Chondrocyte (in vitro differentiated cells): ENCODE results near the gene PCBP4. TPM values are rescaled to one million over a fixed set of nuclear protein-coding genes. Genes with fewer than 3 reads are reported as not detected.
"Not testable (repeated sequence)": the region's sequence is repeated elsewhere in the genome, so short reads cannot be mapped to it uniquely, and the experiment has no call there.

Source experiments
- DNase-seq: peaks from one replicate; pipeline ENCODE4 v3.0.0; 2021; ENCODE audit warnings: mixed read lengths, low spot score
- H3K27ac Mint-ChIP-seq: one replicate; pipeline ENCODE4 v1.8.0; 2021; ENCODE audit warnings: mild to moderate bottlenecking, moderate library complexity, mixed read lengths; ENCODE audit not compliant: unreplicated experiment
- H3K27me3 Mint-ChIP-seq: 2 replicates; pipeline ENCODE4 v1.8.0; 2021; ENCODE audit warnings: low read depth, mixed read lengths
- H3K36me3 Mint-ChIP-seq: 2 replicates; pipeline ENCODE4 v1.8.0; 2021; ENCODE audit warnings: low read depth, mixed read lengths
- H3K4me1 Mint-ChIP-seq: 2 replicates; pipeline ENCODE4 v1.8.0; 2021; ENCODE audit warnings: low read depth, mild to moderate bottlenecking, mixed read lengths
- H3K4me3 Mint-ChIP-seq: one replicate; pipeline ENCODE4 v1.8.0; 2021; ENCODE audit warnings: mild to moderate bottlenecking, moderate library complexity, mixed read lengths; ENCODE audit not compliant: unreplicated experiment
- H3K9me3 Mint-ChIP-seq: 2 replicates; pipeline ENCODE4 v1.8.0; 2021; ENCODE audit warnings: low read depth, mixed read lengths
- CTCF ChIP-seq: fragments of 200-600 bp; sonication (generic); IDR thresholded peaks from 2 replicates; pipeline ENCODE4 v1.5.0; 2021; ENCODE audit warnings: antibody characterized with exemption, mild to moderate bottlenecking, moderate library complexity
- total RNA-seq: library from RNA; stranded (reverse); gene quantifications from 3 replicates; pipeline ENCODE4 v1.2.1, GENCODE V29; 2021

The PCBP4 gene
- total RNA-seq, 1 donor from 2014 or later = 63.8 TPM

- Mint-ChIP-seq H3K27me3 (peaks cover 2% of the 10 kb centered on the region), H3K9me3 (no peaks in the 10 kb centered on the region), H3K4me3 (peak overlapping the region; percentile 100), H3K36me3 (peaks cover 12% of the 10 kb centered on the region), H3K4me1 (peaks cover 36% of the 10 kb centered on the region), H3K27ac (peak overlapping the region; percentile 100)
- TF ChIP-seq CTCF = no peak
- DNase-seq = no peak
These were observed 27.3 kb upstream of the PCBP4 start for GRCh38 chr3:51994530-51994929.

GRCh38 chr3:51993657-51994056 lies 26.4 kb upstream of the PCBP4 start:
- H3K27me3 Mint-ChIP-seq, H3K9me3 Mint-ChIP-seq, H3K27ac Mint-ChIP-seq, DNase-seq: not testable (repeated sequence)
- Mint-ChIP-seq H3K4me1 (peaks cover 36% of the 10 kb centered on the region), H3K36me3 (peaks cover 12% of the 10 kb centered on the region), H3K4me3 (peak overlapping the region; percentile 100)

GRCh38 chr3:51992017-51992682 lies 24.9 kb upstream of the PCBP4 start:
- Mint-ChIP-seq H3K27ac (no peak overlapping the region), H3K9me3 (no peaks in the 10 kb centered on the region), H3K4me3 (no peak overlapping the region), H3K27me3 (no peaks in the 10 kb centered on the region), H3K36me3 (peaks cover 12% of the 10 kb centered on the region), H3K4me1 (peaks cover 30% of the 10 kb centered on the region)
- DNase-seq = no peak
- TF ChIP-seq CTCF = no peak

- not testable (repeated sequence) for H3K4me3 Mint-ChIP-seq, H3K27ac Mint-ChIP-seq, DNase-seq, H3K9me3 Mint-ChIP-seq, H3K27me3 Mint-ChIP-seq
- Mint-ChIP-seq H3K4me1 (peaks cover 26% of the 10 kb centered on the region), H3K36me3 (peaks cover 11% of the 10 kb centered on the region)
These were observed 23.3 kb upstream of the PCBP4 start for GRCh38 chr3:51990501-51990971.

- H3K36me3 Mint-ChIP-seq = peaks cover 4% of the 10 kb centered on the region
- H3K27me3 Mint-ChIP-seq = no peaks in the 10 kb centered on the region
- no peak for TF ChIP-seq CTCF
- H3K4me3 Mint-ChIP-seq = no peak overlapping the region
- no peak for DNase-seq
- peak overlapping the region; percentile 61 for H3K27ac Mint-ChIP-seq
- H3K9me3 Mint-ChIP-seq = no peaks in the 10 kb centered on the region
- peaks cover 21% of the 10 kb centered on the region for H3K4me1 Mint-ChIP-seq
These were observed 21.3 kb upstream of the PCBP4 start for GRCh38 chr3:51988286-51989146.

- Mint-ChIP-seq H3K4me3 (no peak overlapping the region), H3K36me3 (peaks cover 2% of the 10 kb centered on the region), H3K27me3 (no peaks in the 10 kb centered on the region), H3K9me3 (no peaks in the 10 kb centered on the region), H3K27ac (no peak overlapping the region), H3K4me1 (peaks cover 23% of the 10 kb centered on the region)
- DNase-seq = no peak
- no peak for TF ChIP-seq CTCF
These were observed 20.3 kb upstream of the PCBP4 start for GRCh38 chr3:51987568-51987967.
